Measurements from ENCODE around the gene CHRM2. TPM values are rescaled to one million over a fixed set of nuclear protein-coding genes. Genes with fewer than 3 reads are reported as not detected.
A peak's percentile ranks its signal among the peaks of the same experiment; 100 is the strongest.

CHRM2 gene
- total and polyA plus RNA-seq, 2 donors (not counting 1 experiment from before 2014, with no cell fraction given): 7.9 to 47.1 TPM

- H3K79me2 ChIP-seq (ENCODE audit: control insufficient read depth, insufficient read depth, low read length): no peaks in the 10 kb centered on the region
- H3K27me3 ChIP-seq (ENCODE audit: control insufficient read depth, insufficient read depth, low read length): no peaks in the 10 kb centered on the region
- H3K4me2 ChIP-seq (ENCODE audit: extremely low read depth, insufficient read depth, low read length): no peak overlapping the region
- H4K20me1 ChIP-seq (ENCODE audit: control insufficient read depth, extremely low read depth, insufficient read depth, low read length): no peaks in the 10 kb centered on the region
- no peak overlapping the region for H2AFZ ChIP-seq (ENCODE audit: low read length)
- no peaks in the 10 kb centered on the region for H3K9me3 ChIP-seq (ENCODE audit: control insufficient read depth, insufficient read depth, low read depth, low read length)
- no peaks in the 10 kb centered on the region for H3K4me1 ChIP-seq (ENCODE audit: control insufficient read depth, extremely low read depth, insufficient read depth, low read length)
- no peak overlapping the region for H3K4me3 ChIP-seq (replicated peaks in 1 of 4; ENCODE audit: control extremely low read depth in 1 of 4, insufficient read depth in 1 of 4, low read depth in 3 of 4, low read length in 4 of 4)
- TF ChIP-seq, protein P1, sequence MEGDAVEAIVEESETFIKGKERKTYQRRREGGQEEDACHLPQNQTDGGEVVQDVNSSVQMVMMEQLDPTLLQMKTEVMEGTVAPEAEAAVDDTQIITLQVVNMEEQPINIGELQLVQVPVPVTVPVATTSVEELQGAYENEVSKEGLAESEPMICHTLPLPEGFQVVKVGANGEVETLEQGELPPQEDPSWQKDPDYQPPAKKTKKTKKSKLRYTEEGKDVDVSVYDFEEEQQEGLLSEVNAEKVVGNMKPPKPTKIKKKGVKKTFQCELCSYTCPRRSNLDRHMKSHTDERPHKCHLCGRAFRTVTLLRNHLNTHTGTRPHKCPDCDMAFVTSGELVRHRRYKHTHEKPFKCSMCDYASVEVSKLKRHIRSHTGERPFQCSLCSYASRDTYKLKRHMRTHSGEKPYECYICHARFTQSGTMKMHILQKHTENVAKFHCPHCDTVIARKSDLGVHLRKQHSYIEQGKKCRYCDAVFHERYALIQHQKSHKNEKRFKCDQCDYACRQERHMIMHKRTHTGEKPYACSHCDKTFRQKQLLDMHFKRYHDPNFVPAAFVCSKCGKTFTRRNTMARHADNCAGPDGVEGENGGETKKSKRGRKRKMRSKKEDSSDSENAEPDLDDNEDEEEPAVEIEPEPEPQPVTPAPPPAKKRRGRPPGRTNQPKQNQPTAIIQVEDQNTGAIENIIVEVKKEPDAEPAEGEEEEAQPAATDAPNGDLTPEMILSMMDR (conservative IDR thresholded peaks at IDR 0.05 in 1 of 2, IDR thresholded peaks at IDR 0.05 in 1 of 2; ENCODE audit: low read depth in 1 of 2, low read length in 2 of 2): no peak
- no peak for TF ChIP-seq EZH2 (IDR thresholded peaks at IDR 0.05; ENCODE audit: low read length, missing control alignments)
- H3K36me3 ChIP-seq (ENCODE audit: control insufficient read depth, insufficient read depth, low read length): no peaks in the 10 kb centered on the region
- DNase-seq (ENCODE audit: low read depth in 2 of 2): peak in 1 of 2 donors; percentile 46
- H3K9ac ChIP-seq (ENCODE audit: insufficient read depth, low read length): no peak overlapping the region
- H3K27ac ChIP-seq (ENCODE audit: insufficient read depth, low read length): no peak overlapping the region
Measured at GRCh38 chr7:137036768-137037167, 168.3 kb downstream of the CHRM2 start.

- Histone ChIP-seq H2AFZ (ENCODE audit: low read length) (no peak overlapping the region), H3K4me3 (replicated peaks in 1 of 4; ENCODE audit: control extremely low read depth in 1 of 4, insufficient read depth in 1 of 4, low read depth in 3 of 4, low read length in 4 of 4) (no peak overlapping the region), H4K20me1 (ENCODE audit: control insufficient read depth, extremely low read depth, insufficient read depth, low read length) (no peaks in the 10 kb centered on the region), H3K27ac (ENCODE audit: insufficient read depth, low read length) (no peak overlapping the region), H3K4me2 (ENCODE audit: extremely low read depth, insufficient read depth, low read length) (no peak overlapping the region), H3K79me2 (ENCODE audit: control insufficient read depth, insufficient read depth, low read length) (no peaks in the 10 kb centered on the region), H3K36me3 (ENCODE audit: control insufficient read depth, insufficient read depth, low read length) (no peaks in the 10 kb centered on the region), H3K9ac (ENCODE audit: insufficient read depth, low read length) (no peak overlapping the region), H3K27me3 (ENCODE audit: control insufficient read depth, insufficient read depth, low read length) (no peaks in the 10 kb centered on the region), H3K9me3 (ENCODE audit: control insufficient read depth, insufficient read depth, low read depth, low read length) (no peaks in the 10 kb centered on the region), H3K4me1 (ENCODE audit: control insufficient read depth, extremely low read depth, insufficient read depth, low read length) (no peaks in the 10 kb centered on the region)
- TF ChIP-seq EZH2 (IDR thresholded peaks at IDR 0.05; ENCODE audit: low read length, missing control alignments): no peak
- TF ChIP-seq, protein P1 (conservative IDR thresholded peaks at IDR 0.05 in 1 of 2, IDR thresholded peaks at IDR 0.05 in 1 of 2; ENCODE audit: low read depth in 1 of 2, low read length in 2 of 2): no peak
- DNase-seq (ENCODE audit: low read depth in 2 of 2): no peak
Measured at GRCh38 chr7:137038706-137039105, 170.3 kb downstream of the CHRM2 start.

DNA sequence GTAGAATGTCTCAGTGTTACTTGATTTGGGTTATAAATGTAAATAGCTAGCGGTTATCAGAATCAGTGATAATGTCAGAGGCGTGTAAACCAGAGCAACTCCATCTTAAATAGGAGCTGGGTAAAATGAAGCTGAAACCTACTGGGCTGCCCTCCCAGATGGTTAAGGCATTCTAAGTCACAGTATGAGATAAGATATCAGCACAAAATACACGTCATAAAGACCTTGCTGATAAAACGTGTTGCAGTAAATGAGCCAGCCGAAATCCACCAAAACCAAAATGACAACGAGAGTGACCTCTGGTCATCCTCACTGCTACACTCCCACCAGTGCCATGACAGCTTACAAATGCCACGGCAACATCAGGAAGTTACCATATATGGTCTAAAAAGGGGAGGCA, 172.3 kb downstream of the CHRM2 start:
- no peaks in the 10 kb centered on the region for H3K27me3 ChIP-seq (ENCODE audit: control insufficient read depth, insufficient read depth, low read length)
- no peaks in the 10 kb centered on the region for H3K79me2 ChIP-seq (ENCODE audit: control insufficient read depth, insufficient read depth, low read length)
- DNase-seq (ENCODE audit: low read depth in 2 of 2): peak; percentile 26 to 48
- H3K36me3 ChIP-seq (ENCODE audit: control insufficient read depth, insufficient read depth, low read length): no peaks in the 10 kb centered on the region
- no peak overlapping the region for H3K27ac ChIP-seq (ENCODE audit: insufficient read depth, low read length)
- H3K4me3 ChIP-seq (replicated peaks in 1 of 4; ENCODE audit: control extremely low read depth in 1 of 4, insufficient read depth in 1 of 4, low read depth in 3 of 4, low read length in 4 of 4): no peak overlapping the region
- TF ChIP-seq, protein P1 (conservative IDR thresholded peaks at IDR 0.05 in 1 of 2, IDR thresholded peaks at IDR 0.05 in 1 of 2; ENCODE audit: low read depth in 1 of 2, low read length in 2 of 2): no peak
- no peak for TF ChIP-seq EZH2 (IDR thresholded peaks at IDR 0.05; ENCODE audit: low read length, missing control alignments)
- H3K9me3 ChIP-seq (ENCODE audit: control insufficient read depth, insufficient read depth, low read depth, low read length): no peaks in the 10 kb centered on the region
- H3K4me2 ChIP-seq (ENCODE audit: extremely low read depth, insufficient read depth, low read length): no peak overlapping the region
- H4K20me1 ChIP-seq (ENCODE audit: control insufficient read depth, extremely low read depth, insufficient read depth, low read length): no peaks in the 10 kb centered on the region
- H3K9ac ChIP-seq (ENCODE audit: insufficient read depth, low read length): no peak overlapping the region
- H3K4me1 ChIP-seq (ENCODE audit: control insufficient read depth, extremely low read depth, insufficient read depth, low read length): no peaks in the 10 kb centered on the region
- H2AFZ ChIP-seq (ENCODE audit: low read length): peak overlapping the region; percentile 21
